Measurements from ENCODE around the gene ARHGAP28.

Gene ARHGAP28

DNA sequence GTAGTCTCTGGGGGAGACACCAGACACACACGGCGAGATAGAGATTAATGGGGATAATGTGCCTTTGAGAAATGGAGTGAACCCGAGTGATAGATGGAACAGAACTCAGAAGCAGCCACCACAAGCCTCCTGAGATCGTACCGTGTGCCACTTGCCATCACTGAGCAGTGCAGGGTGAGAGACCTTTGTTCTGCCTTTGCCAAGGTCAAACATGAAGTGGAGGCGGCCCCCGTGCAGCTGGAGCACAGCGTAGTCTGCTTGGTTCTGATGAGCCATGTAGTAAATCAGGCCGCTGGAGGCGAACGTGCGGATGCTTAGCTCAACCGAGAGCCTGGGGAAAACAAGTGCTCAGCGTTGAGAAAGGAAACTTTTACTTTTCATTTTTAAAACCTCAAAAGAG lies 221.1 kb downstream of the ARHGAP28 start:
- Histone ChIP-seq H3K36me3 (replicated peaks) (no peaks in the 10 kb centered on the region), H3K9me3 (0 out of 2 replicates have a peak, but pooled peaks cover 3% of the 10 kb centered on the region), H3K4me1 (no peaks in the 10 kb centered on the region), H3K27me3 (ENCODE audit: low read depth) (no peaks in the 10 kb centered on the region), H3K4me3 (no peak overlapping the region)
- in situ Hi-C loops (cut with MboI; ENCODE audit: low sequenced_read_pairs), result no loop called here
- no peak for DNase-seq (ENCODE audit: low spot score in 2 of 2)

GRCh38 chr18:6951336-6952090 lies 222.0 kb downstream of the ARHGAP28 start:
- Histone ChIP-seq H3K36me3 (replicated peaks) (no peaks in the 10 kb centered on the region), H3K27me3 (ENCODE audit: low read depth) (no peaks in the 10 kb centered on the region), H3K4me3 (no peak overlapping the region), H3K4me1 (no peaks in the 10 kb centered on the region), H3K9me3 (0 out of 2 replicates have a peak, but pooled peaks cover 3% of the 10 kb centered on the region)
- in situ Hi-C loops (cut with MboI; ENCODE audit: low sequenced_read_pairs), result no loop called here
- no peak for DNase-seq (ENCODE audit: low spot score in 2 of 2)

DNA sequence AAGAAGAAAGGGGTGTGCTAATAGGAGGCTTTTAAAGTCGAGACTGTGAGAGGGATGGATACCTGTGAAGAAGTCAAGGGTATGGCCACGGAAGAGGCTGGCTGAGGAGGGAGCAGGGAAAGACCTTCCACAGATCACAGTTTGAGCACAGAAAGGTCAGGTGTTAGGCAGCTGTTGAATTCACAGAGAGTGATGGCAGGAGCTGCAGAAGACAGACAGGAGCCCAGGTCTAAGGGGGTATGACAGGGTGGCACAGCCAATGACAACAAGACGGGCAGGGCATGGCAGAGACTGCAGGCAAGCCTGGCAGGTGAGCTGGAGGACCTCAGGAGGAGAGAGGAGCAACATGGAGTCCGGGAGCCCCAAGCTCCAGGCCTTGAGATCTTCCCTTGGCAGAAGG lies 225.0 kb downstream of the ARHGAP28 start:
- Histone ChIP-seq H3K9me3 (0 out of 2 replicates have a peak, but pooled peaks cover 3% of the 10 kb centered on the region), H3K36me3 (replicated peaks) (no peaks in the 10 kb centered on the region), H3K4me3 (no peak overlapping the region), H3K27me3 (ENCODE audit: low read depth) (no peaks in the 10 kb centered on the region), H3K4me1 (no peaks in the 10 kb centered on the region)
- in situ Hi-C loops (cut with MboI; ENCODE audit: low sequenced_read_pairs), result no loop called here
- no peak for DNase-seq (ENCODE audit: low spot score in 2 of 2)

GRCh38 chr18:6955304-6955703 lies 225.8 kb downstream of the ARHGAP28 start:
- no peaks in the 10 kb centered on the region for H3K36me3 ChIP-seq (replicated peaks)
- no peak for DNase-seq (ENCODE audit: low spot score in 2 of 2)
- 0 out of 2 replicates have a peak, but pooled peaks cover 3% of the 10 kb centered on the region for H3K9me3 ChIP-seq
- no peak overlapping the region for H3K4me3 ChIP-seq
- no peaks in the 10 kb centered on the region for H3K27me3 ChIP-seq (ENCODE audit: low read depth)
- in situ Hi-C loops (cut with MboI; ENCODE audit: low sequenced_read_pairs), result no loop called here
- no peaks in the 10 kb centered on the region for H3K4me1 ChIP-seq

- no peaks in the 10 kb centered on the region for H3K4me1 ChIP-seq
- H3K36me3 ChIP-seq (replicated peaks), result no peaks in the 10 kb centered on the region
- DNase-seq (ENCODE audit: low spot score in 2 of 2), result no peak
- in situ Hi-C loops (cut with MboI; ENCODE audit: low sequenced_read_pairs), result no loop called here
- no peak overlapping the region for H3K4me3 ChIP-seq
- H3K27me3 ChIP-seq (ENCODE audit: low read depth), result no peaks in the 10 kb centered on the region
- 0 out of 2 replicates have a peak, but pooled peaks cover 3% of the 10 kb centered on the region for H3K9me3 ChIP-seq
Observed at GRCh38 chr18:6956495-6956894, 227.0 kb downstream of the ARHGAP28 start.

GRCh38 chr18:6956999-6957398 lies 227.5 kb downstream of the ARHGAP28 start:
- H3K27me3 ChIP-seq (ENCODE audit: low read depth), result no peaks in the 10 kb centered on the region
- 0 out of 2 replicates have a peak, but pooled peaks cover 3% of the 10 kb centered on the region for H3K9me3 ChIP-seq
- DNase-seq (ENCODE audit: low spot score in 2 of 2), result no peak
- in situ Hi-C loops (cut with MboI; ENCODE audit: low sequenced_read_pairs), result no loop called here
- H3K4me1 ChIP-seq, result no peaks in the 10 kb centered on the region
- H3K4me3 ChIP-seq, result no peak overlapping the region
- no peaks in the 10 kb centered on the region for H3K36me3 ChIP-seq (replicated peaks)

- H3K4me1 ChIP-seq, result no peaks in the 10 kb centered on the region
- no peaks in the 10 kb centered on the region for H3K9me3 ChIP-seq
- no peaks in the 10 kb centered on the region for H3K36me3 ChIP-seq (replicated peaks)
- H3K27me3 ChIP-seq (ENCODE audit: low read depth), result no peaks in the 10 kb centered on the region
- H3K4me3 ChIP-seq, result no peak overlapping the region
- in situ Hi-C loops (cut with MboI; ENCODE audit: low sequenced_read_pairs), result no loop called here
- DNase-seq (ENCODE audit: low spot score in 2 of 2), result no peak
Observed at GRCh38 chr18:6959110-6959509, 229.6 kb downstream of the ARHGAP28 start.

DNA sequence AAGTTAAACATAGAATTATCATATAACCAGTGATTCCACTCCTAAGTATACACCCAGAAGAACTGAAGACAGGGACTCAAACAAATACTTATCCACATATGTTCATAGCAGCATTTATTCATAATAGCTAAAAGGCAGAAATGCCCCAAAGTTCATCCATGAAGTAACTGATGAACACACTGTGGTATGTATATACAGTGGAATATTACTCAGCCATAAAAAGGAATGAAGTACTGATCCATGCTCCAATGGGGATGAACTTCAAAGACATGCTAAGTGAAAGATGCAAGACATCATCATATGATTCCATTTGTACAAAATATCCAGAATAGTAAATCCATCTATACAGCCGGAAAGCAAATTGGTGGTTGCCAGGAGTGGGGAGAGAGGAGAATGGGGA lies 230.6 kb downstream of the ARHGAP28 start:
- no peaks in the 10 kb centered on the region for H3K36me3 ChIP-seq (replicated peaks)
- H3K4me1 ChIP-seq, result no peaks in the 10 kb centered on the region
- no peak for DNase-seq (ENCODE audit: low spot score in 2 of 2)
- no peak overlapping the region for H3K4me3 ChIP-seq
- no peaks in the 10 kb centered on the region for H3K27me3 ChIP-seq (ENCODE audit: low read depth)
- in situ Hi-C loops (cut with MboI; ENCODE audit: low sequenced_read_pairs), result no loop called here
- no peaks in the 10 kb centered on the region for H3K9me3 ChIP-seq

- Histone ChIP-seq H3K4me1 (no peaks in the 10 kb centered on the region), H3K36me3 (replicated peaks) (no peaks in the 10 kb centered on the region), H3K4me3 (no peak overlapping the region), H3K27me3 (ENCODE audit: low read depth) (no peaks in the 10 kb centered on the region), H3K9me3 (no peaks in the 10 kb centered on the region)
- in situ Hi-C loops (cut with MboI; ENCODE audit: low sequenced_read_pairs), result no loop called here
- no peak for DNase-seq (ENCODE audit: low spot score in 2 of 2)
Observed at GRCh38 chr18:6960656-6961055, 231.1 kb downstream of the ARHGAP28 start.

DNA sequence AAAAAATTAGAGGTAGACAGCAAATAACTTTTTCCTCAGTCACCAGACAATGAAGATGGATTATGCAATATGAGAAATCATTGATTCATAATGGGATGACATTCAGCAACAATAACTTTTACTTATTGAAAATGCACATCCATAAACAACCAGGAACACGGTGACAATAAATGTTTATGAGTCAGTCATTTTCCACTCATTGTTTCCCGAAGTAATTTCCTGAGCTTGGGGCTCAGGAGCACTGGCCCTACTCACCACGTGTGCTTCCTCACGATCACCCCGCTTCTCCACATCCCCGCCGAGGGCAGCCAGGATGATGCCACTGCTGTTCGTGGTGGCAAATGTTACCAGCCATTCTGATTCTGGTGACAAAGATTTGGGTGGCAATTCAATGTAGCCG lies 231.8 kb downstream of the ARHGAP28 start:
- H3K4me3 ChIP-seq, result no peak overlapping the region
- no peaks in the 10 kb centered on the region for H3K36me3 ChIP-seq (replicated peaks)
- no peaks in the 10 kb centered on the region for H3K4me1 ChIP-seq
- no peaks in the 10 kb centered on the region for H3K9me3 ChIP-seq
- H3K27me3 ChIP-seq (ENCODE audit: low read depth), result no peaks in the 10 kb centered on the region
- DNase-seq (ENCODE audit: low spot score in 2 of 2), result no peak
- in situ Hi-C loops (cut with MboI; ENCODE audit: low sequenced_read_pairs), result no loop called here

DNA sequence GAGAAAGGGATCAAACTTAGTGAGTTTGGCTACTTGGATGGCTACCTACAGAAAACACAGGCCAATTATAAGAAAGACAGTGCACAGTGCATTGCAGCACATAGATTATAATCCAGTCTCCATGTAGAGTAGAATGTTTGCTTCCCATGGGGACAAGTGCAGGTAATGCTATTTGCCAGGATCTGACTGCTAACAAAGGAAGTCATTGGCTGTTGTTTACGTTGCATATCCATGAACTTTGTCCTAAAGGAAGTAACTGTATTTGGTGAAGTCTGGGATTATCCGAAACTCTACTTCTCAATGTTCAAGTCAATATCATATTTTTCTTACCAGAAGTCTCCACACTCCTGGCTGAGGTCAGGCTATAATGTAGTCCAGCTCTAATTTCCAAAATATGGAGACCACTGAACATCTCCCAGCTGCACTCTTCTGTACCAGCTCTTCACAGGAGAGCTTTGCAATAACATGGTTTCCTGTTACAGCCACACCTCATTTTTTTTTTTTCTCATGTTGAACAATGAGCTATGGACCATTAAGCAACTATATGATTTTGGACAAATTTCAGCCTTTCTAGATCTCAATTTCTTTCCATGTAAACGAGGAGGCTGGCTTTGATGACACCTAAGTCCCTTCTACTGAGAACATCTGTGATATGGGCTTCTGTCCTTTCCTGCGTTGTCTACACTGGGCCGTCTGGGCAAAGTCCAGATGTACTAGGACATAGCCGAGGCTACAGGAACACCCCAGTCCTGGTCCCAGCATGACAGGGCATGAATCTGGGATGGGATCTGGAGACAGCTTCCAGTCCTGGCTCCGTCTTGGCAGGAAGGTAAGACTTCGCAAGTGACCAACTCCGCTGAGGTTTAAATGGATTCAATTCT lies 233.3 kb downstream of the ARHGAP28 start:
- in situ Hi-C loops (cut with MboI; ENCODE audit: low sequenced_read_pairs), result no loop called here
- no peak for DNase-seq (ENCODE audit: low spot score in 2 of 2)
- Histone ChIP-seq H3K36me3 (replicated peaks) (no peaks in the 10 kb centered on the region), H3K4me3 (no peak overlapping the region), H3K4me1 (no peaks in the 10 kb centered on the region), H3K27me3 (ENCODE audit: low read depth) (no peaks in the 10 kb centered on the region), H3K9me3 (no peaks in the 10 kb centered on the region)

- Histone ChIP-seq H3K4me1 (no peaks in the 10 kb centered on the region), H3K4me3 (no peak overlapping the region), H3K9me3 (no peaks in the 10 kb centered on the region), H3K36me3 (replicated peaks) (no peaks in the 10 kb centered on the region), H3K27me3 (ENCODE audit: low read depth) (no peaks in the 10 kb centered on the region)
- in situ Hi-C loops (cut with MboI; ENCODE audit: low sequenced_read_pairs), result no loop called here
- DNase-seq (ENCODE audit: low spot score in 2 of 2), result no peak
Observed at GRCh38 chr18:6963452-6964097, 234.1 kb downstream of the ARHGAP28 start.
